GM12873 (cell line): ENCODE results near the gene TRIM60.
A peak's percentile ranks its signal among the peaks of the same experiment; 100 is the strongest.

Source experiments
- CTCF ChIP-seq: IDR thresholded peaks from 2 replicates; pipeline ENCODE4 v1.5.1; 2012; ENCODE audit warnings: low read depth, mild to moderate bottlenecking, moderate library complexity, low read length, control low read depth; ENCODE audit not compliant: insufficient read depth; ENCODE audit errors: missing control alignments

TRIM60 gene

GRCh38 chr4:165048170-165048569, 16.4 kb downstream of the TRIM60 start:
- TF ChIP-seq CTCF, result no peak

GRCh38 chr4:165052627-165053026, 20.8 kb downstream of the TRIM60 start:
- no peak for TF ChIP-seq CTCF

- TF ChIP-seq CTCF, result no peak
These were observed 21.8 kb downstream of the TRIM60 start, which contains the start of gene TRIM75 for GRCh38 chr4:165053645-165054044. Gene TRIM75, plus strand, starts transcription at chr4:165053866. Its CDS starts 5,282 bp downstream, at chr4:165059148.

- TF ChIP-seq CTCF, result no peak
These were observed 23.8 kb downstream of the TRIM60 start for GRCh38 chr4:165055601-165056000.

GRCh38 chr4:165058666-165059065, 26.9 kb downstream of the TRIM60 start:
- TF ChIP-seq CTCF, result no peak

GRCh38 chr4:165059386-165059785, 27.6 kb downstream of the TRIM60 start:
- TF ChIP-seq CTCF, result no peak

- peak; percentile 19 for TF ChIP-seq CTCF
These were observed 29.1 kb downstream of the TRIM60 start for GRCh38 chr4:165060938-165061337.
